Measurements from ENCODE around the gene TBCD. TPM values are rescaled to one million over a fixed set of nuclear protein-coding genes. Genes with fewer than 3 reads are reported as not detected.

Gene TBCD
- polyA plus RNA-seq, 2 of the 4 experiments (the other 2 are of a cell fraction), result 33.5 to 49.1 TPM

DNA sequence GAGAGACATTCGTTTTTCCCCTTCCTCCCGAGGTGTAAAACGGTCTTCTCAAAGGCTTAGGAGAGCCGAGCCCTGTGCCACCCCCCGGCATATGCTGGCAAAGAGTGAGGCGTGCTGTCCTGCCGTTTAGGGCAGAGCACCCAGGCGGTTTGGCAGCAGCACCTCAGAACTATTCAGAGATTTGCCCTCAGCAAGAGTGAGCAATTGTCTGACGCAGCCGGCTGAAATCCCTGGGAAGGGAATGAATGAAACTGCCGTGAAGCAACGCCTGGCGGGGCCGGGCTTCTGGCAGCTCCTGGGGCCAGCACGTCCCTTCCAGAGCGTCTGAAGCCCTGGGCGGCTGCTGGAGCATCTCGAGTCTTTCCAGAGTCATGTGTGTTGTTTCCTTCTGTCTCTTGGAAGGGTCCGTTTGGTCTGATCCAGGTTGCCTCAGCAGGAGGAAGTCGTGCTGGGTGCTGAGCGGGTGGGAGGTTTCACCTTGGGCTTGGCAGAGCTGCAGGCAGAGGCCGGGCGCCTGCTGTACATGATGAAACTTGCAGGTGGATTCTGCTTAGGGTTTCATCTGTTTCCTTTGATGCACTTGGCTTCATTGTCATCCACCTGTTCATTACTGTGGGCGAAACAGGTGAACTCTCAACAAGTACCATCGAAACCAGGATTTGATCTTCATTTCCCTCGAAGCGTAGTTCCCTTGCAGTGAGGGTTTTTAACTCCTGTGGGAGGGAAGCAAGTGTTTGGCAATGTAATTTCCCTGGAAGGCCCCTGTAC lies 35.4 kb downstream of the TBCD start:
- no peak for ATAC-seq
- FAIRE-seq, result no peak
- Histone ChIP-seq H3K4me2 (no peak overlapping the region), H3K27ac (no peak overlapping the region), H3K4me3 (no peak overlapping the region), H3K4me1 (no peaks in the 10 kb centered on the region), H3K9me3 (no peaks in the 10 kb centered on the region)
- POLR2A ChIA-PET, result no interaction called here
- no peak for DNase-seq (ENCODE audit: low read depth in 1 of 2, low spot score in 1 of 2)
- CTCF ChIA-PET, result interaction anchor here (0.6 to 2.2 kb wide), 3 partner anchors 10 to 119 kb away, joined by 3 to 11 read pairs (median 4); no protein-coding TSS in a partner anchor
- TF ChIP-seq MAZ (IDR thresholded peaks at IDR 0.05; ENCODE audit: borderline replicate concordance, low read depth, low read length) (no peak), BHLHE40 (IDR thresholded peaks at IDR 0.05; ENCODE audit: low read depth, low read length) (no peak), HOXB5 (CRISPR knock-in tag; IDR thresholded peaks at IDR 0.05) (no peak), CBX8 (IDR thresholded peaks at IDR 0.05) (no peak), FOSB (CRISPR knock-in tag; IDR thresholded peaks at IDR 0.05) (no peak), POLR2AphosphoS2 (conservative IDR thresholded peaks at IDR 0.05; ENCODE audit: low read length) (no peak), POLR2A (IDR thresholded peaks at IDR 0.05; ENCODE audit: low read length) (no peak), RFX5 (IDR thresholded peaks at IDR 0.05) (no peak), RCOR1 (IDR thresholded peaks at IDR 0.05; ENCODE audit: low read depth, low read length) (no peak), ZSCAN20 (CRISPR knock-in tag; IDR thresholded peaks at IDR 0.05) (no peak), NR3C1 (IDR thresholded peaks at IDR 0.05) (no peak), ESRRA (IDR thresholded peaks at IDR 0.05; ENCODE audit: borderline replicate concordance, low read length) (no peak), FOSL2 (IDR thresholded peaks at IDR 0.05) (no peak), FOSL2 (CRISPR knock-in tag; IDR thresholded peaks at IDR 0.05) (no peak), NPAS2 (CRISPR knock-in tag; IDR thresholded peaks at IDR 0.05; ENCODE audit: borderline replicate concordance) (no peak), RARB (CRISPR knock-in tag; IDR thresholded peaks at IDR 0.05) (no peak), ZFP36 (IDR thresholded peaks at IDR 0.05; ENCODE audit: borderline replicate concordance, partially characterized antibody) (no peak)
- TF ChIP-seq, protein P1, sequence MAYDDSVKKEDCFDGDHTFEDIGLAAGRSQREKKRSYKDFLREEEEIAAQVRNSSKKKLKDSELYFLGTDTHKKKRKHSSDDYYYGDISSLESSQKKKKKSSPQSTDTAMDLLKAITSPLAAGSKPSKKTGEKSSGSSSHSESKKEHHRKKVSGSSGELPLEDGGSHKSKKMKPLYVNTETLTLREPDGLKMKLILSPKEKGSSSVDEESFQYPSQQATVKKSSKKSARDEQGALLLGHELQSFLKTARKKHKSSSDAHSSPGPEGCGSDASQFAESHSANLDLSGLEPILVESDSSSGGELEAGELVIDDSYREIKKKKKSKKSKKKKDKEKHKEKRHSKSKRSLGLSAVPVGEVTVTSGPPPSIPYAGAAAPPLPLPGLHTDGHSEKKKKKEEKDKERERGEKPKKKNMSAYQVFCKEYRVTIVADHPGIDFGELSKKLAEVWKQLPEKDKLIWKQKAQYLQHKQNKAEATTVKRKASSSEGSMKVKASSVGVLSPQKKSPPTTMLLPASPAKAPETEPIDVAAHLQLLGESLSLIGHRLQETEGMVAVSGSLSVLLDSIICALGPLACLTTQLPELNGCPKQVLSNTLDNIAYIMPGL (CRISPR knock-in tag; IDR thresholded peaks at IDR 0.05; ENCODE audit: borderline replicate concordance), result no peak
- TF ChIP-seq, protein P2, sequence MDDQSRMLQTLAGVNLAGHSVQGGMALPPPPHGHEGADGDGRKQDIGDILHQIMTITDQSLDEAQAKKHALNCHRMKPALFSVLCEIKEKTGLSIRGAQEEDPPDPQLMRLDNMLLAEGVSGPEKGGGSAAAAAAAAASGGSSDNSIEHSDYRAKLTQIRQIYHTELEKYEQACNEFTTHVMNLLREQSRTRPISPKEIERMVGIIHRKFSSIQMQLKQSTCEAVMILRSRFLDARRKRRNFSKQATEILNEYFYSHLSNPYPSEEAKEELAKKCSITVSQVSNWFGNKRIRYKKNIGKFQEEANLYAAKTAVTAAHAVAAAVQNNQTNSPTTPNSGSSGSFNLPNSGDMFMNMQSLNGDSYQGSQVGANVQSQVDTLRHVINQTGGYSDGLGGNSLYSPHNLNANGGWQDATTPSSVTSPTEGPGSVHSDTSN (IDR thresholded peaks at IDR 0.05), result no peak
- TF ChIP-seq, protein P3, sequence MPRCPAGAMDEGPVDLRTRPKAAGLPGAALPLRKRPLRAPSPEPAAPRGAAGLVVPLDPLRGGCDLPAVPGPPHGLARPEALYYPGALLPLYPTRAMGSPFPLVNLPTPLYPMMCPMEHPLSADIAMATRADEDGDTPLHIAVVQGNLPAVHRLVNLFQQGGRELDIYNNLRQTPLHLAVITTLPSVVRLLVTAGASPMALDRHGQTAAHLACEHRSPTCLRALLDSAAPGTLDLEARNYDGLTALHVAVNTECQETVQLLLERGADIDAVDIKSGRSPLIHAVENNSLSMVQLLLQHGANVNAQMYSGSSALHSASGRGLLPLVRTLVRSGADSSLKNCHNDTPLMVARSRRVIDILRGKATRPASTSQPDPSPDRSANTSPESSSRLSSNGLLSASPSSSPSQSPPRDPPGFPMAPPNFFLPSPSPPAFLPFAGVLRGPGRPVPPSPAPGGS (IDR thresholded peaks at IDR 0.05), result no peak
- TF ChIP-seq, protein P4, sequence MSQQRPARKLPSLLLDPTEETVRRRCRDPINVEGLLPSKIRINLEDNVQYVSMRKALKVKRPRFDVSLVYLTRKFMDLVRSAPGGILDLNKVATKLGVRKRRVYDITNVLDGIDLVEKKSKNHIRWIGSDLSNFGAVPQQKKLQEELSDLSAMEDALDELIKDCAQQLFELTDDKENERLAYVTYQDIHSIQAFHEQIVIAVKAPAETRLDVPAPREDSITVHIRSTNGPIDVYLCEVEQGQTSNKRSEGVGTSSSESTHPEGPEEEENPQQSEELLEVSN (IDR thresholded peaks at IDR 0.05; ENCODE audit: borderline replicate concordance, low read depth), result no peak
- WGBS (ENCODE audit: missing lambda C conversion rate), result 91% methylated on average over 27 of the region's 27 CpGs

DNA sequence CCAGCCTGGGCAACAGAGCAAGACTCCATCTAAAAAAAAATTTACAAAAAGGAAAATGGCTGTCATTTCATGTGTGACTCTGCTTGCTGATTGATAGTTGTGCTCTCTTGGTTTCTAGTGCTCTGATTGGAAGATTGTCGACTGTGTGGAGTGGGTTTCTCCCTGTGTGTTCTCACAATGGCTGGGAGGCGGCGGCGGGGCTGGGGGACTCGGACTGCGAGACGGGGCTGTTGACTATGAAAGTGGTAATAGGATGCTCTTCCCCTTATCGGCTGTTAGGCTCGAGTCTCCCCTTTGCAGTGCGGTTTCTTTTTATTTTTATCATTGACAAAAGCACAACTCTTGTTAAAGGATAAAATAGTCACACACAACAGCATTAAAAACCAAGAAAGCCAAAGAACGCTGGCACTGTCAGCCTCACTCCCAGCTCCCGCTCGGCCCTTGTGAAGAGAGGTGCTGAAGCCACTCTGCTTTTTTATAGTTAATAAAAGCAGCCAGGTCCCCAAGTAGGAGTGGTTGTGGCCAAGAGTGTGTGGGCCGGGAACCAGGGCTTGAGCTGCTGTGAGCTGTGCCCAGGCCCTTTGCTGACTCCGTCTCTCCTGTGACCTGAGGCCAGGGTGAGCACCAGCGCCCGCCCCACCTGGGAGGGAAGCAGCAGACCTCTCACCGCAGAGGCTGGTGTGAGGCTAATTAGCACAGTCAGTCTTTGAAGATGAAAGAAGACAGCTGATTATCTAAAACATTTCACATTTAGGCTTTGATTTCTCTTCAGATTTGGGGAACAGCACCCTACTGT lies 36.5 kb downstream of the TBCD start:
- no peak overlapping the region for H3K27ac ChIP-seq

More for the DNA sequence above, 36.5 kb downstream of the TBCD start:
- no peak for TF ChIP-seq NR3C1 (IDR thresholded peaks at IDR 0.05)
- no peak for TF ChIP-seq JUNB (IDR thresholded peaks at IDR 0.05)
- TF ChIP-seq FOSB (CRISPR knock-in tag; IDR thresholded peaks at IDR 0.05), result no peak
- TF ChIP-seq, protein P5, sequence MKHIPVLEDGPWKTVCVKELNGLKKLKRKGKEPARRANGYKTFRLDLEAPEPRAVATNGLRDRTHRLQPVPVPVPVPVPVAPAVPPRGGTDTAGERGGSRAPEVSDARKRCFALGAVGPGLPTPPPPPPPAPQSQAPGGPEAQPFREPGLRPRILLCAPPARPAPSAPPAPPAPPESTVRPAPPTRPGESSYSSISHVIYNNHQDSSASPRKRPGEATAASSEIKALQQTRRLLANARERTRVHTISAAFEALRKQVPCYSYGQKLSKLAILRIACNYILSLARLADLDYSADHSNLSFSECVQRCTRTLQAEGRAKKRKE (CRISPR knock-in tag; IDR thresholded peaks at IDR 0.05; ENCODE audit: low read depth), result no peak
- no peak for TF ChIP-seq ZSCAN20 (CRISPR knock-in tag; IDR thresholded peaks at IDR 0.05)
- no peak for TF ChIP-seq CEBPB (IDR thresholded peaks at IDR 0.05)
- no peak for TF ChIP-seq HOXB5 (CRISPR knock-in tag; IDR thresholded peaks at IDR 0.05)
- no peak for TF ChIP-seq CHD2 (IDR thresholded peaks at IDR 0.05; ENCODE audit: low read length, partially characterized antibody)
- H3K4me2 ChIP-seq, result no peak overlapping the region
- no peak overlapping the region for H3K4me3 ChIP-seq
- no peak for ATAC-seq
- ChIA-PET CTCF (interaction anchor here (2.2 to 7.9 kb wide), 2 partner anchors 10 to 120 kb away, joined by 11 to 94 read pairs; no protein-coding TSS in a partner anchor), POLR2A (no interaction called here)
- FAIRE-seq, result no peak
- WGBS (ENCODE audit: missing lambda C conversion rate), result 93% methylated on average over 18 of the region's 18 CpGs
- no peaks in the 10 kb centered on the region for H3K9me3 ChIP-seq
- DNase-seq (ENCODE audit: low read depth in 1 of 2, low spot score in 1 of 2), result no peak
- no peaks in the 10 kb centered on the region for H3K4me1 ChIP-seq
